Activated CD4-positive, alpha-beta T cell treated with anti-CD3 and anti-CD28 coated beads for 48 hours (primary cell): Measurements from ENCODE around the gene NKX2-3.

Experiments
- DNase-seq: peaks from one replicate; pipeline ENCODE4 v3.0.0-alpha.2; 2020

The NKX2-3 gene

DNA sequence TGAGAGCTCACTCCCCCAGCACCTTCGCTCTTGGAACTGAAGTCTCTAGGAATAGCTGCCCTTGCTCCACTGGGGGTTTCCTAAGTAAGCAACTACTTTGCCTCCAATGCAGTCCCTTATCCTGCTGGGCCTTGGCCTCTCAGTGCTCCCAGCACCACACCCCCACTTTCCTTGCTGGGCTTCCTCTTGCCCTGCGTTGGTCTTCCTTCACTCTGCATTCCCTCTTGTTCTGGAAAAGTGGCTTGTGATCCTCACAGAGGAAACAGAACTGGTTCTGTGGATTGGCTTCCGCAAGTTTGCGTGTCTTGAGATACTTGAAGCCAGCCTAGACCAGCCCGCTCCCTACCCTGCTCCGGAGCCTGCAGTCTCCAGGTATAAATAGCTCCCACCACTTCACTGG lies 6.4 kb downstream of the NKX2-3 start:
- no peak for DNase-seq

DNA sequence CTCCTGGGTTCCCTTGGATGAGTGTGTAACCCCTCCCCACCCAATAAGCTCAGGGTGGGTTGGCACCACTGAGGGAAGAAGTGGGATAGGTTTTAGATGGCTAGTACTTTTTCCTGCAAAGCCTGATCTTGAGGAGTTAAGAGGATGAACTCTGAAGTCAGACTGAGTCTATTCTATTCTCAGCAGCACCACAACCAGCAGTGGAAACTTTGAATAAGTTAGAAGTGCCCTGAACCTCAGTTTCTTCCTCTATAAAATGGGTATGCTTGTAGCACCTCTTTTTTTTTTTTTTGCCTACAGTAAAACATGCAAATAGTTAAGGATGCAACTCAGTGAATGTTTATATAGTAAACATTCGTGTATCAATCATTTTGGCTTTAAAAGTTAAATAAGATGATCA lies 7.1 kb downstream of the NKX2-3 start:
- no peak for DNase-seq

DNA sequence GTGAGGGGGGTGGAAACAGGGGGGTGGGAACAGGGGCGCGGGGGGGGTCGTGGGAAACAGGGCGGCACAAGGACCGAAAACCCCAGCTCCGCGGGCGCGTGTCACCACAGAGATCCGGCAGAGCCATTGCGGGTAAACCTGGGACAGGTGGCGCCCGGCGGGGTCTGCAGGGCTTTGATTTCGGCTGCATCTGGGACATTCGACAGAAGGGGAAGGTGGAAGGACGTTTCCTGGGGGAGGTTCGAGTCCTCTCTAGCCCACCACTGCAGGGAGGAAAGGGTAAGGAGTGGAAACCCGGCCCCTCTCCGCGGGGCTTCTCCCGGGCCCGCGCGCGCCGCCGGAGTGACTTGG lies 7.5 kb downstream of the NKX2-3 start:
- no peak for DNase-seq

DNA sequence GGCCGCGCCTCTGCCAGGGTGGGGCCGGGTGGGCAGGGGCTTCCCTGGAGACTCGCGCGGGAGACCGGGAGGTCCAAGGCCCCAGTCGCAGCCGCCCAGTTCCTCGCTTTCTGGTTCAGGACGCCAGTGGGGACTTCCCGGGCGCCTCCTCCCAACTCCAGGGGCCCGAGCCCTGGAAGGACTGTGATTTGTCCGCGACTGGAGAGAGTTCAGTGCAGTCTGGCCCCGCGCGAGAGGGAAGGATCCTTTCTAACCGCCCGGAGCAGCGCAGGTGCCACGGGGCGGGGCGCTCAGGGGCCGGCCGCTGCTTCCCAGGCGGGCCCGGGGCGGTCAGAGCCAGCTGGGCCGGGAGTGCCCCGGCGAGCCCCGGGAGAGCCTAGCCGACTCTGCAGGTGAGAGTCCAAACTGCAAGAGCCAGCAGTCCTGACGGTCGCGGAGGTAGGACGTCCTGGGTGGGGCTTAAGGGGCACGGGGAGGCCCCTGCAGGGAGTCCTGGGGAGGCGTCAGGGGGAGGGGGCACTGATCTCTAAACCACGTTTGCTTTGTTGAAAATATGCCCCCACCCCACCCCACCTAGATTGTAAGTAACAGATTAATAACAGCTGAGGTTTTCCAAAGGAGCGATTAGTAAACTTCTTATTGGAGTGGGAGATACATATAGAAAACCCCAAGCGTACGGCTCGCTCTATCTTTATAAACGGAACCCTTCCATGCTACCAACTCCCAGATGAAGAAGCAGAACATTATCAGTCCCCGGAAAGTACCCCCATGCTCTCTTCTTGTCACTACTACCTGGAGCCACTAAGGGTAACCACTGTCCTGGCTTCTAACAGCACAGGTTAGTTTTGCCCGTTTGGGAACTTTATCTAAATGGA lies 8.2 kb downstream of the NKX2-3 start:
- no peak for DNase-seq

DNA sequence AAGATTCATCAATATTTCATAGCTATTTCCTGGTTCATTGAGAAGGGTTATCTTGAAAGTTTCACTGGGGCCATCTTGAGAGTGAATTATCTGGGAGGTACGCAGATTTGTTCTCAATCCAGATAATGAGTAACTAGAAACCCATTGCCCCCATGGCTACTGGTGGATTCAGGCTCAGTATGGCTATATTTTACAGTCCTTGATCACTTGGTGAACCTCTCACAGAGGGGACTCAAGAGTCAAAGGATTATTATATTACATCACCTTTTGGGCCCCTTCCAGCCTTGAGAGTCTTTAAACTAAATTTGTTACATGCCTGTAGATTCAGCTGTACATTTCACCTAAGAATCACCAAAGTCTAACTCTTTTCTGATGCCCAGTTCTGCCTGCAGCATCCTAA lies 11.6 kb downstream of the NKX2-3 start:
- DNase-seq: no peak

DNA sequence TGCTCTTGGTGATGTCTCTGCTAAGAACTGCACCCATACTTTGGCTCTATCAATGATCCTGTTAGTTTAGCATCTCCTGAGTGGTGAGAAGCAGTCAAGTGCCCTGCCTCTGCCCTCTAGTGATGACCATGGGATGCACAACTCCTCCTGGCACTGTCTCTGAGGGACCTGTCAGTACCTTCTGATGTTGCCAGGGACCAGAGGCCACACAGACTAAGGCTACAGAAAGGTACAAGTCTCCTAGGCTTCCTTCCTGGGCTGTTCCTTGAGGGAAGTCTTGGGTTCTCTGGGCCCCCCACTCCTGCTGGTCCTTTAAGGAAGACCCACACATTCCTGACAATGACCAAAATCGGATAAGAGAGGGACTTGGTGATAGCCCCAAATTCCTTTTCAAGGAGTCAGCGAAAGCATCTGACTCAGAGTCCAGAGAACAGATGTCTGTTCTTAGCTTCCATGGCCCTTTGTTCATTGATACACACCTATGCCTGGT lies 15.3 kb downstream of the NKX2-3 start:
- DNase-seq: peak; percentile 34

DNA sequence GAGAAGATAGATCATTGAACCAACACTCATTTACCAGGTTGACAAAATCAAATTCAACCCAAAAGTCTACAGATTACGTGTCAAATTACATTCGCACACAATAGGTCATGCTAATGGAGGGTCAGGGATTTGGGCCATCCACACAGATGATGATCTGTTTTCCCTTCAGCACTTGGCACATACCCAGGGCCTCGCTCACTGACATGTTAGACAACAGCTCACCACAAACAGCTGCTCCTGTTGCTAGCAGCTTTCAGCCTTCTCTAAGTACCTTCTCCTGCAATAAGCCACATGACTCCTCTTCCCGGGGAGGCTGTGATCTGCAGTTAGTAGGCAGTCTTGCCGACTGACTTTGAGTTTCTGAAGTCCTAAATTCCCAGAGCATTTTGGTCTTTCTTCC lies 18.4 kb downstream of the NKX2-3 start:
- no peak for DNase-seq

DNA sequence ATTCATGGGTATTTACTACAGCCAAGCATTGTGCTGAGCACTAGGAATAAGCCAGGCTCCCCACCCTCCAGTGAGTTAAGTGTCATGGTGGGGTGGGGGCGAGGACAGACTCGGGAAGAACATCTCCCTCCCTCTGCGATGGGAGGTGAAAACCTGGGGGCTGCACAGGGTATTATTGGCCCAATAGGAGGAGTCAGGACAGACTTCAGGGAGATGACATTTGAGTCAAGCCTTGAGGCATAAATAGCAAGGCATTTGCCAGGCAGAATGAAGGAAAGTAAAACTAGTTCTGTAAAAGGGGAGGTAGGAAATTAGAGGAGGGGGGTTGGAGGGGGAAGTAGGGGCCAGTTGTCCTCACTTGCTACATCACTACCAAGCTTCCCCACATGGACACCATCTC lies 18.9 kb downstream of the NKX2-3 start:
- DNase-seq: no peak

DNA sequence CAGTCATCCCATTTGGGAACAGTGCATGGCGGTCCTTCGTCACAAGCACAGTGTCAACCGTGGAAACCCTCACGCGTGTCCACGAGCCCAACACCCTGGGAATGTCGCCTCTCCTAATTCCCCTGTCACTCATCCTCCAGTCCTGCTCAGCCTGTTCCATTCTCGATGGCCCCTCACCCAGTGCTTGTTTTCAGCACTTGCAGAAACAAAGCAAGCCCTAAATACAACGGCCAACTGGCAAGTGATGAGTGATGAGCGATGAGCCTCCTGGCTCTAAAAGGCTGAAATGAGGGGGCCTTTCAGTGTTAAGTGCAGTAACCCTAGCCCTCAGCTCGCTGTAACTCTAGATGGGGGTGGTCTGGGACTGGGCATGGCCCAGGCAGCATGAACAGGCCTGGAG lies 22.6 kb downstream of the NKX2-3 start:
- DNase-seq: no peak

DNA sequence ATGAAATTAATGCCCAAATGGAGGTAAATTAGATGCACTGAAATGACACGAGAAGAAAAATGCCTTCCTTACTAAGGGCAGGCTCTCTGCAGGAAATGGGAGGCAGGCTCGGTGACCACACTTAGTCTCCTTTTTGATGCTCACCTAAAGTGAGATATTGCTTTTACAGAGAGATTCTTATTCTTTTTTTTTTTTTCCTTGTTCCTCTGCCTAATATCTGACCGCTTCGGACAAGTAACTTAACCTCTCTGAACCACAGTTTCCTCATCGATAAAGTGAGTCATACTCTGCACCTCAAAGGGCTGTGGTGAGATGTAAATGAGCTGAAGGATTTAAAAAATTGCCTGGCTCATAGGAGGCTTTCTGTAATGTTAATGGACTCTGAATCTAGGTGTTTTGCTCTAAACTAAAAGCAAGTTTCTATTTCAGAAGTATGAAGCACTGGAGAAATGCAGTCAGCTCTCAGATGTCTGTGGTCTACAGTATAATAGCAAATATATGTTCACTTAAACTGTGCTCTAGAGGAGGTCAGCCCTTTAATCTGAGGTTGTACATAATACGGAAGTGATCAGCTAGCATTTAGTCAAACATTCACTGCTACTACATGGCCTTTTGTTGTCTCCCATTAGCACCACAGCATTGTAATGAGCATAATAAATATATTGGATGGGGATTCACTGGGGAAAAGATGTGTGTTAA lies 23.2 kb downstream of the NKX2-3 start:
- no peak for DNase-seq

DNA sequence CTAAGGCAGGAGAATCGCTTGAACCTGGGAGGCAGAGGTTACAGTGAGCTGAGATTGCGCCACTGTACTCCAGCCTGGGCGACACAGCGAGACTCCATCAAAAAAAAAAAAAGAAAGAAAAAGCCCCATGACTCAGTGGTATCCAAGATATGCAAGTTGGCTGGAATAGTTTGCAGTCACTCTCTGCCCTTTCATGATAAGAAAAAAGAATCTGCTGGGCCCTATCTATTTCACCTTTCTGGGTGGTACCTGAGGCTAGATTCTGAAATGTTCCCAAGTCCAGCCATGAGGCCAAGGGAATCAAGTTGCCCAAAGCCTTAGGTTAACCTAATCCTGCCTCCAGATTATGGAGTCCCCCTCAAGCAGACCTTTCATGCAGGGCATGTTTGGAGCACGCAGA lies 24.3 kb downstream of the NKX2-3 start:
- no peak for DNase-seq

DNA sequence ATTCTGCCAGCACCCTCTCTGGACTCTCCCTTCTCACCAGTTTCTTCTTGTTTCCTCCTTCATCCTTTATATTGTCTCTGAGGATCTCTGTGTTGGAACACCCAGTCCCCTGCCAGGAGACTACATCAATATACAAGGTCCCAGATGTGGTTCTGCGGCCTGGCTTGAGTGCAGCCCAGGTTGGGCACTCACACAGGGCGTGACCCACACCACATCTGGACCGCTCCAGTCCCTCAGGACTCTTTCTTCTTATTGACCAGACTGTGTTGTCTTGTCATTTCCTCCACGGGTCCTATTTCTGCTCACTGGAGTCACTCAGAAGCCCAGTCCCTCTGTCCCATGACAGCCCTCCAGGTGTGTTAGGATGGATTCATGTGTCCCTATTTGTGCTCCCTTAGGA lies 26.0 kb downstream of the NKX2-3 start:
- DNase-seq: no peak

DNA sequence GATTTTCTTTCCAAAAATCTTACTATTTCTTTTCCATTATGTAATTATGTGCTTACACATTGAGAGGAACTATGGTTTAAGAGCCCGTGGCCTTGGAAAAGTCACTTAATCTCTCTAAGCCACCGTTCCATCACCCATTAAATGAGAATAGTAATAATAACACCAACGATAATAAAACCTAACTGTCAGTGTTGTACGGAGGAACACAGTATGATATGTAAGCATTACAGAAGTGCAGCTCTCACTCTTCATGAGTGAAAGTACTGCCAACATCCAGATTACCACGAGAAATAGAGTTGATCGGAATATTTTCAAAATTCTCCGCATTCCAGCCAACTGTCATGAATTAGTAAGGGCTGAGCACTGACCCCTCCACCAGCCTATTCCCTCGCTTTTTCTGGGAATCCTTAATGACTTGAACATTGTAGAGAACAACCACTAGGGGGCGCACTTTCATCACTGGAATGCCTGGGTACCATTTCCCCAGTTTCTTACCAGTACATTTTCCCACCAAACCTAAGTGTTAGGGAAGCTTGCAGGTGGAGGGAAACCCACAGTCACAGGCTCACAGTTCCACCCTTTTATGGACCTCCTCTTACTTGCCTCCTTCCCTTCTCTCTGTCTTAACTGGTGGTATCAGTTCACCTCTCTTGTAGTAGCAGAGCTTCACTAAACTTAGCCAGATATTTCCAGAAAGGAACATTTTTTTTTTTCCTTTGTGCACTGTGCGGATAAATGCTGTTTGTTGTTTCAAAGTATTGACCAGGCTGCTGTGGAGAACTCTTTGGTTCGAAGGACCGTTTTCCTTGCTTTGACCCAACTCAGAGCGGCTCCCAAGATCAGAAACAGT lies 27.8 kb downstream of the NKX2-3 start:
- DNase-seq: peak; percentile 47

DNA sequence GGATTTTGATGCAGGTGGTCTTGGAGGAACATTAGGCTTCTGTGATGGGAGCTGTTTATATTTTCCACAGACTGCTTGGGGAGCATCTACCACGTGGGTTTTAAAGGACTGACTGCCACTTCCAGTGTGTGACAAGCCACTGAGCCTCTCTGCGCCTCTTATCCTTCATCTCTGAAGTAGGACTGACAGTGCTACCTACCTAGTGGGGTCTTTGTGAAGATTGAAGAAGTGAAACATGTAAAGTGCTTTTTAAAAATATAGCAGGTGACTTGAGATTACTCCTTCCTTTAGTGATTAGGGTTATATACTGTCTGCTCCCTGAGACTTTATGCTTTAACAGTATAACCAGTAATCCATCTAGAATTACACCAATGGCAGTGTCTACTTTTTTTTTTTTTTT lies 29.9 kb downstream of the NKX2-3 start:
- DNase-seq: no peak

DNA sequence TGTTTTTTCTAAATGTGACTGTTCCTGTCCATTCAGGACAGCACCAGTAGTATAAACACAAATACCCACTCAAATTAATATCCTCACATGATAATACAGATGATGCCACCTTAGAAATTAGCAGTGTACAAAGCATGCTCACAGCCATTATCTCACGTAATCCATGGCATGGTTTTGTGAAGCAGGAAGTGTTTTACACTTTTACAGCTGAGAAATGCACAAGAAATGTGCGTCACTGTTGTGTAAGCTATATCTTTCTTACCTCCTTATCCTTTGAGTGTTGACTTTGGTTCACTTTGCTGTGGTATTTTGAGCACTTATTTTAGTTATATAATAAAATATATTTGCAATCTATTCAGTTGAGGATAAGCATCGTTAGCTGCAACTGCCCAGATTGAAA lies 31.6 kb downstream of the NKX2-3 start:
- DNase-seq: no peak

DNA sequence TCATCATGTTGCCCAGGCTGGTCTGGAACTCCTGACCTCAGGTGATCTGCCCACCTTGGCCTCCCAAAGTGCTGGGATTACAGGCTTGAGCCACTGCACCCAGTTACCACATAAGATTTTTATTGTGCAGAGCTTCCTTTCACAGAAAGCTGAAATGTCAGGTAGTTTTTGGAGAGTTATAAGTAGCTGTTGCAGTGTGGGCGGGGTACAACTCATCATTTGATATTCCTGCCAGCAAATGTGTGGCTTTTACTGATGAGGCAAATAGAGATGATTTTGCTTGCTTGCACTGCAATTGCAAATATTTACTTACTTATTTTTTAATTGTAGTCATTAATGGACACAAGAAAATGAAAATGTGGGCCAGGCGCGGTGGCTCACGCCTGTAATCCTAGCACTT lies 32.4 kb downstream of the NKX2-3 start:
- DNase-seq: no peak

DNA sequence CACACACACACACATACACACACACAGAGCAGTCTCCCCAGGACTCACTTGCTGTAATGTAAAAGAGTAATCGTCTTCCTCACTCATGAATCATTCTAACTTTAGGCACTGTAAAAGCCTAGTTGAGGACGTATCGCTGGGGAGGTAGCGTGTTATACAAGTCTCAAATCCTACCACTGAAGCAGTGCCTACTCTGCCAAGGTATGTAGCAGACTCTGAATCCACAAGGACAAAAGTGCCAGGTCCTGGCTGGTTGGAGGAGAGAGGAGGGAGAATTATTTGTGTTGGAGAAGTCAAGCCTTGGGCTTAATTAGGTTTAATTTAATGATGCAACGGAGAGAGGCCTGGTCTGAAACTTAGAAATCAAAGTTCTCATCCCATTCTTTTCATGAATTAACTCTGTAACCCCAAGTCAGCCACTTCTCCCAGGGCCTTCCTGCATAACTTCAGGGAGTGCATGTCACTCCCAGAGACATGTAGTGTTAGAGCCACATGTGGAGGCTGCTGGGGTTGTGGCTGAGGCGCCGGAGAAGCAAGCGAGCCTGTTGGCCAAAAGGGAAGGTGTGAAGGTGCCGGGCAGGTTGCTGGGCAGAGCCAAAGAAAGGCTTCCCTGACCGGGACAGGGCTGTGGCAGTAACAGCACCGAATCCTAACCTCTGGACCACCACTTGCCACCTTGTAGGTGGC lies 36.7 kb downstream of the NKX2-3 start:
- DNase-seq: no peak

DNA sequence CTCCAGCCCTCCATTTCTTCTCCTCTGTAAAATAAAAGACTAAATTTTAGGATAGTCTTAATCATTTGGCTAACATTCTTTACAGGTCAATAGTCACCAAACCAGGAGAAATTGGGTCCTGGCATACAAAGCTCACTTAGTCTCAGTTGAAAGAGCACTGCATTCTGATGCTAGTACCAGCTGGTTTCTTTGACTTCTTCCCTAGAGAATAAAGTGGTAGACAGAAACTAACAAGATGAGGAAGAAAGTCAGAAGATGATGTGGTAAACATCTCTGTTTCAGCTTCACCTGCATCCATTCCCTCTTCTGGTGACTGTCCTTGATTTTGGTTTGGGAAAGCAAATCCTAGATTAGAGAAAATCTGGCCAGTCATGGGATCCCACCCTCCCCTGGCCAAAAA lies 37.2 kb downstream of the NKX2-3 start:
- DNase-seq: no peak

DNA sequence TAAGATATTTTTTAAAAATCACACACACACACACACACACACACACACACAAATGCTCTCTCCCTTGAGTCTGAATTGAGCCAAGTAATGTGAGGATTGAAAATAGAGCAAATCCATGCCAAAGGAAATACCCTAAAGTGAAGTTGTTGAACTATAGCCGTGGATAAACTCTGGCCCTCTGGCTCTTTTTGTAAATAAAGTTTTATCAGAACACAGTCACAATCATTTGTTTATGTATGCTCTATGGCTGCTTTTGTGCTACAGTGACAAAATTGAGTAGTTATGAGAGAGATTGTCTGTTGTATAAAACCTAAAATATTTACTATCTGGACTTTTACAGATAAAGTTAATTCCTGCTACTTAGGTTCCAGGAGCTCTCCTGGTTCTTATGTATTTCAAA lies 39.1 kb downstream of the NKX2-3 start:
- DNase-seq: no peak

DNA sequence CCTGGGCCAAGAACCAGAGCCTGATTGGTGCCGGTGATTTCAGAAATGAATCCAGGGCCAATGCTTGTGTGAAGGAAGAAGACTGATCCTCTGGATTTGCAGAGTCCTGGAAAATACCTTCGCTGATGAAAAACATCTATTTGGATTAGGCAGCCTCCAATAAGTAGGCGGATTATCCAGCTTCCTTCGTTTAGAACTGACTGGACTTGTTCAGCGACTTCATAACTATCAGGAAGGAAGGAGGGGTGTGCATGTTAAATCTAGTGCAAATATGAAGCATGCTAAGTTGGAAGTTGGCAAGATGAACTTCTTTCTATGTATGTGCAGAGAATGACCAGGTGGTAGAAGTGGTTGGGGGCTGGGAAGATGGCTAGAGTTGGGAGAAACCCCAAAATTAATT lies 41.0 kb downstream of the NKX2-3 start:
- no peak for DNase-seq

DNA sequence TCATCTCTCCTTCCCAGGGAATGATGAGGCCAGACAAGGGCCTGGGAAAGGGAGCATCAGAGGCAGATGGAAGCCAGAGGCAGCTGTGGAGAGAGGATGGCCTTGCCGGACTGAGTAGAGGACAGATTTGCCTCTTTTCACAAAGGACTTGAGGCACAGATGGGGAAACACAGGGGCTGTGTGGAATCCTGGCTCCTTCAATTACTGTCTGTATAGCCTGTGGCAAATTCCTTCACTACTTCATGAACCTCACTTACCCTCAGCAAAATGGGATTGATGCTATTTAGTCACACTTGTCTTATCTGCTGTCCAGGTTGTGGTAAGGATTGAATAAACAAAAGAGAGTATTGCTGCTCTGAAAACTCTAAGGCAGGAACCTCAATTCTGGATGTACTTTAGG lies 47.2 kb downstream of the NKX2-3 start:
- DNase-seq: no peak

DNA sequence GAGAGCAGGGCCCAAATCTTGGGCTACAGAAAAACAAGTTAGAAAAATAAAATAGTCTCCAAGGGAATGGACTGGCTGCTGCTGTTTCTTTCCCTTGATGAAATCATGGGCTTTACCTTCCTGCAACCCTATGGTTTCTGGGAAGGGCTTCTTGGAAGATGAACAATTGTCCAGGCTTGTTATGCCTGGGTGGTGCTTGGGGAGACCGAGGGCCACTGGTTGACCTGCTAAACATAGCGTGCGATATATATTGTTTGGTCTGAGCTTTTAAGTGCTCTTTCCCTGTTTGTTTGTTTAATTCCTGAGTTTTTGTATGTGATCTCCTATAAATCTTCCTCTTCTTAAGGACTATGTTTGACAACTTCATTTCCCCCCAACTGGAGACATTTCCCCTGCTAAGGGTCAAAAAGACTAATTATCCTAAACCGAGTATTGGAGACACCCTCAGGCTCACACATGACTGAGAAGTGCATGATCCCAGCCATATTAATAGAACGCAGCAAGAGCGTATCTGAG lies 49.6 kb downstream of the NKX2-3 start:
- DNase-seq: no peak

DNA sequence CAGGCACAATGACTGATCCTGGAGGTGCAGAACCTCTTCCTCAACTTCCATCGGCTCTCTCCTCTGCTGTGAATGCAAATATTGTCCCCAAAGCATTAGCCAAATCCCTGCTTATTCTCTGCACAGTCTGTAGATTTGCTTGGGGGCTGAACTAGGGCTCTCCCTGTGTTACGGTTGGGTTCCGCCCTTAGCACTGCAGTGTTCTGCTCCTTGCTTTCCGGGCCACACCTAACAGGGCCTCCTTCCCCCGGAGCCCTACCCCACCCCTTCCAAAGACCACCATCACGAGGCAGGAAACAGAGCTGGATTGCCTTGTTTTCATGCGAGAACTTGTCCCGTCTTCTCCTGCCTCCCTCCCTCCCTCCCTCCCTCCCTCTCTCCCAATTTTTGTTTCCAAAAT lies 50.9 kb downstream of the NKX2-3 start:
- DNase-seq: no peak
